HG03469 (cell line): ENCODE data around the gene CD33.
"Not testable (repeated sequence)": the region's sequence is repeated elsewhere in the genome, so short reads cannot be mapped to it uniquely, and the experiment has no call there.

Experiments used
- ATAC-seq: cut with Tn5 transposase; IDR thresholded peaks from one replicate; pipeline ENCODE4 v1.9.1; 2021; ENCODE audit warnings: mild to moderate bottlenecking, moderate library complexity, moderate number of reproducible peaks; ENCODE audit not compliant: unreplicated experiment

CD33 gene

GRCh38 chr19:51224898-51225393 is at the start of gene CD33:
Gene CD33 (plus strand): TSS chr19:51225080. CDS start chr19:51225119, 39 bp downstream.
- ATAC-seq = not testable (repeated sequence)

GRCh38 chr19:51179256-51179655 is 45.6 kb upstream of the CD33 start:
- ATAC-seq = no peak

- no peak for ATAC-seq
Observed at GRCh38 chr19:51181377-51181912, 43.4 kb upstream of the CD33 start.

- ATAC-seq = no peak
Observed at GRCh38 chr19:51181913-51182419, 42.9 kb upstream of the CD33 start.

- no peak for ATAC-seq
Observed at GRCh38 chr19:51183629-51184028, 41.3 kb upstream of the CD33 start.

- ATAC-seq = no peak
Observed at GRCh38 chr19:51185069-51185867, 39.6 kb upstream of the CD33 start.

- no peak for ATAC-seq
Observed at GRCh38 chr19:51185868-51186215, 39.0 kb upstream of the CD33 start.

GRCh38 chr19:51186323-51186722 is 38.6 kb upstream of the CD33 start:
- ATAC-seq = no peak

- ATAC-seq = no peak
Observed at GRCh38 chr19:51187395-51188226, 37.3 kb upstream of the CD33 start.

GRCh38 chr19:51188227-51188559 is 36.7 kb upstream of the CD33 start:
- no peak for ATAC-seq

GRCh38 chr19:51192689-51193088 is 32.2 kb upstream of the CD33 start:
- ATAC-seq = no peak

GRCh38 chr19:51194527-51195315 is 30.2 kb upstream of the CD33 start:
- no peak for ATAC-seq

GRCh38 chr19:51195316-51195586 is 29.6 kb upstream of the CD33 start:
- no peak for ATAC-seq

- no peak for ATAC-seq
Observed at GRCh38 chr19:51195616-51196015, 29.3 kb upstream of the CD33 start.

- ATAC-seq = no peak
Observed at GRCh38 chr19:51196181-51196580, 28.7 kb upstream of the CD33 start.

GRCh38 chr19:51198641-51199040 is 26.2 kb upstream of the CD33 start:
- no peak for ATAC-seq

- no peak for ATAC-seq
Observed at GRCh38 chr19:51200071-51200666, 24.7 kb upstream of the CD33 start.

GRCh38 chr19:51201712-51202111 is 23.2 kb upstream of the CD33 start:
- ATAC-seq = no peak

GRCh38 chr19:51203916-51204315 is 21.0 kb upstream of the CD33 start:
- ATAC-seq = no peak

- ATAC-seq = no peak
Observed at GRCh38 chr19:51204321-51204720, 20.6 kb upstream of the CD33 start.

- ATAC-seq = no peak
Observed at GRCh38 chr19:51207747-51208146, 17.1 kb upstream of the CD33 start.
